Mesodermal cell (in vitro differentiated cells): ENCODE measurements around the gene CGB3.
"Not testable (repeated sequence)": the region's sequence is repeated elsewhere in the genome, so short reads cannot be mapped to it uniquely, and the experiment has no call there.

Experiments used
- H3K27ac ChIP-seq: 2 replicates; pipeline ENCODE4 v1.7.0; 2013; ENCODE audit warnings: mild to moderate bottlenecking, low read depth, low read length, moderate library complexity; ENCODE audit not compliant: severe bottlenecking
- H3K36me3 ChIP-seq: 2 replicates; pipeline ENCODE4 v1.7.1; 2013; ENCODE audit warnings: mild to moderate bottlenecking, low read length, moderate library complexity; ENCODE audit not compliant: control insufficient read depth, insufficient read depth
- H3K4me1 ChIP-seq: one replicate; pipeline ENCODE4 v1.7.1; 2013; ENCODE audit warnings: mild to moderate bottlenecking, low read length; ENCODE audit not compliant: insufficient read depth, control insufficient read depth, poor library complexity, severe bottlenecking
- H3K4me3 ChIP-seq: 2 replicates; pipeline ENCODE4 v1.7.0; 2013; ENCODE audit warnings: low read length, control low read depth, mild to moderate bottlenecking; ENCODE audit not compliant: insufficient read depth, poor library complexity, severe bottlenecking; ENCODE audit errors: extremely low read depth
- H3K9me3 ChIP-seq: 2 replicates; pipeline ENCODE4 v1.7.1; 2013; ENCODE audit warnings: mild to moderate bottlenecking, low read length, moderate library complexity; ENCODE audit not compliant: control insufficient read depth
- WGBS, 2 experiments: methylation state at CpG; one replicate each; pipeline ENCODE4 v1.1.5; 2013; ENCODE audit warnings: missing lambda C conversion rate in 2 of 2; ENCODE audit not compliant: insufficient coverage in 2 of 2; 5-methylcytosine and 5-hydroxymethylcytosine counted together

The CGB3 gene

DNA sequence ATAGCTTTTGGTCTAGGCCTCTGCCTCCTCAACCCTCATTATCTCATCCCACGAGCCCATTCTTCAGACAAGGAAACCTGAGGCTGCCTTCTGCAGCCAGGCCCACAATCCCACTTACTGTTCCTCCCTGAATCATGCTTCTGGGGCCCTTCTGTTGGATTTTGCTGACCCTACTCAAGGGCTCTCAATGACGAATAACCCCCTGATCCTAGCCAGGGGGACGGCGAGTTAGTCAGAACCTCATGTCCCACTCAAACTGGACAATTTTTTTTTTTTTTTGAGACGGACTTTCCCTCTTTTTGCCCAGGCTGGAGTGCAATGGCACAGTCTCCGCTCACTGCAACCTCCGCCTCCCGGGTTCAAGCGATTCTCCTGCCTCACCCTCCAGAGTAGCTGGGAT is 2.0 kb downstream of the CGB3 start:
- WGBS, 2 experiments: 86 to 90% methylated on average over 6 to 9 of the region's 9 CpGs

DNA sequence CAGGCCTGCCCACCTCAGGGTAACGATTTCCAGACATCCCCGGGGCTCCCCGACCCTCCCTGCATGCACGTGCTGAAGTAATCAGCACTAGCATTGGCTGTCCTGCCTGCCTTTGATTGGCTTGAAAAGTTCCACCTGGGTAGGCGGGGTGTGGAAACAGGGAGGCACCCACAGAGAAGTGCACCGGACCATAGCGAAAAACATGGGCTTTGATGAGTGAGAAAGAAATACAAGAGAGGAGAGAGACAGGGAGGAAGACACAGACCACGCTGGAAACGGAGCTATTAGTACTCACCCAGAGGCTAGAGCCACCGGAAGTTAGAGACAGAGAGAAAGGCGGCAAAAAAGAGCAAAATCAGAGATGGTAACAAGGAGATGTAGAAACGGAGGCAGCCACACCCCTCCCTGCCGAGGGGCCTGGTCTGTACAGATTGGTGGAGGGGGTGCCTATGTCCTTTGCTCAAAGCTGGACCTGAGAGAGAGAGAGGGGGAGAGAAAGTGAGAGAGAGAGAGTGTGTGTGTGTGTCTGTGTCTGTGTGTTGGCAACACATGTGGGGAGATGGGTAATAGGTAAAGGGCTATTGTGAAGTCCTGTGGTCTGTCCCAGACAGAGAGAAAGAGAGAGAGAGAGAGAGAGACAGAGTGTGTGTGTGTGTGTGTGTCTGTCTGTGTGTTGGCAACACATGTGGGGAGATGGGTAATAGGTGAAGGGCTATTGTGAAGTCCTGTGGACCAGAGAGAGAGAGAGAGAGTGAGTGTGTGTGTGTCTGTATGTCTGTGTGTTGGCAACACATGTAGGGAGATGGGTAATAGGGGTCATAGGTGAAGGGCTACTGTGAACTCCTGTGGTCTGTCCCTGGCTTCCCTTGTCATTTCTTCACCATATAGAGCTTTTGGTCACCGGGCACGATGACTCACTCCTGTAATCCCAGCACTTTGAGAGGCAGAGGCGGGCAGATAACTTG is 2.9 kb downstream of the CGB3 start:
- peaks cover 5% of the 10 kb centered on the region for H3K4me1 ChIP-seq
- no peak overlapping the region for H3K4me3 ChIP-seq
- no peak overlapping the region for H3K27ac ChIP-seq
- no peaks in the 10 kb centered on the region for H3K9me3 ChIP-seq
- WGBS, 2 experiments: 66 to 75% methylated on average over 13 to 15 of the region's 16 CpGs
- no peaks in the 10 kb centered on the region for H3K36me3 ChIP-seq

More for the DNA sequence above, 2.0 kb downstream of the CGB3 start:
- Histone ChIP-seq H3K36me3 (no peaks in the 10 kb centered on the region), H3K4me3 (no peak overlapping the region), H3K4me1 (peaks cover 5% of the 10 kb centered on the region), H3K27ac (no peak overlapping the region), H3K9me3 (no peaks in the 10 kb centered on the region)

DNA sequence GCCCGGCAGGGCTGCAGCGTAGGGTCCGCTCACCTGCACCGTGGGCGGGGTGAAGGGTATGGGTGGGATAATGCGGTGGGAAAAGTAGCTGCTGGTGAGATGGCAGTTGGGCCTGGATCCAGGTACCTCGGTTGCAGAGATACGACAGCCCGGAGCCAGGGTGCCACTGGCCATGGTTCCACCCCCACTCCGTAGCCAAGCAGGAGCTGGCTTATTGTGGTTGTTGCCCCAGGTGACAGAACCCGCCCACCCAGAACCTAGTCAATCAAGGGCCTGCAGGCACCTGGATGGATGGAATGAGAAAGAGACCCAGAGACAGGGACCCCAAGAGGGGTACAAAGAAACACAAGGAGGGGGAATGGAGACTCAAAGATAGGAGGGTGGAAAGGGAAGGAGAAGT is 3.8 kb downstream of the CGB3 start:
- peaks cover 5% of the 10 kb centered on the region for H3K4me1 ChIP-seq
- WGBS, 2 experiments: 88 to 93% methylated on average over 8 to 10 of the region's 11 CpGs
- H3K4me3 ChIP-seq: no peak overlapping the region
- no peaks in the 10 kb centered on the region for H3K9me3 ChIP-seq
- H3K36me3 ChIP-seq: peaks cover 6% of the 10 kb centered on the region
- no peak overlapping the region for H3K27ac ChIP-seq

DNA sequence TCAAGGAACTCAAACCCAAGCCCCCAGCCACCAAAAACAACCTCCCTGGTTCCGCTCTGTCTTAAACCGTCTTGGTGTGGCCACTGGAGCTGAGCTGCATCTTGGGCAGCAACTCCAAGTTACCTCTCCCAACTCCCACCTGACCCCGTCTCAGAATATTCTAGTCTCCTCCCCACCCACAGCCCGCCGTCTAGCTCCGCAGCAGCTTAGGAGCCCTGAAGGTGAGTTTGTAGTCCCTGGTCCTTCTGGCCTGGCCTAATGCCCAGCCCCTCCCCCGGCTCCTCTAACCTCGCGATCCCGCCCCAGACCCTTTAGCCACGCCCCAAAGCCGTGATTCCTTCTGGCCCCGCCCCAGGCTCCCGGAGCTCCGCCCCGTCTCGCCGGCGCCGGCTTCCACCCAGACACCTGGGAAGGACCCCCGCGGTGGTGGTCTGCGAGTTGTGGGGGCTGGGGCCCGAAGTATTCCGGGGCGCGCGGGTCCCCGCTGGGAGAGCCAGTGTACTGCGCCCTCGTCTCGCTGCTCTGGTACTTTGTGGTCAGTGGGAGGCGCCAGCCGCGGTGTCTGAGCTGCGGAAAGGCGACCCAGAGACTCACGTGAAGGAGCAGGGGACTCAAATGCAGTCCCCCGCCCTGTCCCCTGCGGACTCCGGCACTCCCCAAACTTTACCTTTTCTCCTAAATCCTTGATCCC is 4.7 kb downstream of the CGB3 start:
- no peak overlapping the region for H3K4me3 ChIP-seq
- H3K36me3 ChIP-seq: peaks cover 15% of the 10 kb centered on the region
- 77 to 78% methylated on average over 38 of the region's 41 CpGs for WGBS, 2 experiments
- no peak overlapping the region for H3K27ac ChIP-seq
- H3K9me3 ChIP-seq: no peaks in the 10 kb centered on the region
- H3K4me1 ChIP-seq: peaks cover 5% of the 10 kb centered on the region

DNA sequence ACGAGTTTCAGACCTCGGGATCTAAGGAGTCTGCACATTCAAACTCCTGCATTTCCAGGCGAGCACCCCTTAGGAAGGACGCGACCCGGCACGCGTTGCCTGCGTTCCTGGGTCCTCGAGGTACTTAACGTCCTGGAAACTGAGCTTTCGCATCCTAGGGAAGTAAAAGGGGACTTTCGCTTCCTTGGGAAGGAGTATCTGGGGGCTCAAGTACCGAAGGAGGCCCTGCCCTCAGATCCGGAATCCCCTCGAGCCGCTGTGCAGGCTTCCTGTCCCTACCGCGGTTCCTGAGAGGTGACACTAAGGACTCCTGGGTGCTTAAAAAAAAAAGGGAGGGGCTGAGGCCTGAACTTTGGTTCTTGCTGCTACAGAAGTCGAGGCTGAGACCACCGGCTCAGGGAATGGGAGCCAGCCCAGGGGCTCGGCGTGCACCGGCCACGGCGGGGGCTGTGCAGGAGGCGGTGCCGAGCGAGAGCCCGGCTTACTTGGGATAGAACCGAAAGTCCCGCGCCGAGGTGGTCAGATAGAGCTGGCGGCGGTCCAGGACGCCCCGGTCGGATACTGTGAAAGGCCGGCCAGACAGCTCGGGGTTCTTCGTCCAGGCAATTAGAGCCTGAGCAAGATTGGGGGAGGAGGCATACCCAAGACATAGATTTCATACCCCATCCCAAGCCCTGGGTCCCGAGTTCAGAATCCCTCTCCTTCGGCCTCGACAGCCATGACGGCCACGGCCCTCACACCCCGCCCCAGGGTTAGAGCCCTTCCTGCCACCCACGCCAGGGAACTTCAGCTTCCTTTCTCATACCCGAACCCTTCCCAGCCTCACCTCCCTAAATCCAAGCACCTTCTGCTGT is 5.5 kb downstream of the CGB3 start:
- Histone ChIP-seq H3K4me3 (peak overlapping the region; percentile 26), H3K36me3 (peaks cover 21% of the 10 kb centered on the region)
- 53 to 62% methylated on average over 29 to 32 of the region's 50 CpGs for WGBS, 2 experiments
- H3K4me1 ChIP-seq, H3K9me3 ChIP-seq, H3K27ac ChIP-seq: not testable (repeated sequence)

DNA sequence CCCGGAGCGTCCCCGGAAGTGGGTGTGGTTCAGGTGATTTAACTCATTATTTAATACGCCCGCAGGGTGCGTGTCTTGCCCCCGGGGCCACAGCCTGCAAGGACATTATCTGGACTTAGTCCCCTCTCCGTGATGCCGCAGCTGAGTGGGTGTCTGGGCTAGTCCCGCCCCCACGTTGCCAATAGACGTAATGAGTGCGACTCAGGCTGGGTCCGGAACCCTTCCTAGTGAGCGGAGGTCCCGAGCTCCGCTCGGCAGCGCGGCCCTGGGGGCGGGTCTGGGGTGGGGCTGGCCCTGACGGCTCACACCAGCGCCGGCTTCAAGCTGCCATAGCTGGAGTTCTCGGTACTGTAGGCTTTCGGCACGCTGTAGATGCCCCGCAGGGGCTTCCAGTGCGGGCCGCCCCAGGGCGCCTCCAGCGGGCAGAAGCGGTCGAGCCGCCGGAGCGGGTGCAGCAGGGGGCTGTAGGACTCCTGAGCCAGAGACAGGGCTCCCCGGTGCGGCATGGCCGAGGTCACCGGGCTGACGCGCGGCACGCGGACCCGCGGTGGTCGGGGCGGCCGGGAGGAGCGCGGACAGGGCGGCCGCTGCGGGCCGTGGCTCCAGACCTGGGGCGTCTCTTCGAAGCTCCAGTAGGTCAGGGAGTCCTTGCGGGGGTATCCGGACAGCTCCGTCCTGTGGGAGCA is 6.3 kb downstream of the CGB3 start:
- Histone ChIP-seq H3K4me3 (peak overlapping the region; percentile 26), H3K9me3 (no peaks in the 10 kb centered on the region), H3K4me1 (peaks cover 5% of the 10 kb centered on the region), H3K36me3 (peaks cover 25% of the 10 kb centered on the region), H3K27ac (no peak overlapping the region)
- 5 to 9% methylated on average over 49 to 59 of the region's 62 CpGs for WGBS, 2 experiments

DNA sequence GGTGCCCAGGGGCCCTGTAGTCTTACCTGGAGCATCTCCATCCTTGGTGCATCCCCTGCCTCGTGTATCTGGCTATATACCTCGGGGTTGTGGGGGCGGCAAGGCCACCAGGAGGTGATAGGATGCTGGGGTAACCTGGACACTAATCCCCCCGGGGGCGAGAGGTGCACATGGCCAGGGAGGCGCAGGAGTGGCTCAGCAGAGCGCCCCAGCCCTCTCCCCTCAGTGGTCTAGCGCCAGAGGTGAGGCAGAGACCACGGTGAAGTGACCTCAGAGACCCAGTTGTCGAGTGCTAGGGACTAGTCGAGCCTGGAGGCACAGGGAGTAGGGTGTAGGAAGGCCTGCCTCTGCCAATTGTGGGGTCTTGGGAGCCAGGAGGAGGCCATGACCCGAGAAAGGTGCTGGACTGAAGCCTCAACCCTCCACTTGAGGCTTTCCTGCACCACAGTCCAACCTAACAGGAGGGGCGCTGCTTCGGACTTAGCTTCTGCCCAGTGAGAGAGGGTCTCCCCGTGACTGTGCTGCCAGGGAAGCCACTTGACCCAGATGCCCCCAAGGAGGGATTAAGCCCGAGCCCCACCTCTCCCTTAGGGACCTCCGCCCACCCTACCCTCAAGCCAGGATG is 7.0 kb downstream of the CGB3 start, which contains the start of gene LHB:
Gene LHB, minus strand, starts transcription at position 51 of the 625 bp plus-strand sequence. Its CDS starts 10 bp downstream, at position 41.
- H3K4me1 ChIP-seq: peaks cover 5% of the 10 kb centered on the region
- no peak within 1 kb of the TSS for H3K27ac ChIP-seq
- no peaks in the 10 kb centered on the region for H3K9me3 ChIP-seq
- H3K4me3 ChIP-seq: peak within 1 kb of the TSS; percentile 26
- 73 to 78% methylated on average over 12 of the region's 17 CpGs for WGBS, 2 experiments
- peaks cover 32% of the 10 kb centered on the region for H3K36me3 ChIP-seq

DNA sequence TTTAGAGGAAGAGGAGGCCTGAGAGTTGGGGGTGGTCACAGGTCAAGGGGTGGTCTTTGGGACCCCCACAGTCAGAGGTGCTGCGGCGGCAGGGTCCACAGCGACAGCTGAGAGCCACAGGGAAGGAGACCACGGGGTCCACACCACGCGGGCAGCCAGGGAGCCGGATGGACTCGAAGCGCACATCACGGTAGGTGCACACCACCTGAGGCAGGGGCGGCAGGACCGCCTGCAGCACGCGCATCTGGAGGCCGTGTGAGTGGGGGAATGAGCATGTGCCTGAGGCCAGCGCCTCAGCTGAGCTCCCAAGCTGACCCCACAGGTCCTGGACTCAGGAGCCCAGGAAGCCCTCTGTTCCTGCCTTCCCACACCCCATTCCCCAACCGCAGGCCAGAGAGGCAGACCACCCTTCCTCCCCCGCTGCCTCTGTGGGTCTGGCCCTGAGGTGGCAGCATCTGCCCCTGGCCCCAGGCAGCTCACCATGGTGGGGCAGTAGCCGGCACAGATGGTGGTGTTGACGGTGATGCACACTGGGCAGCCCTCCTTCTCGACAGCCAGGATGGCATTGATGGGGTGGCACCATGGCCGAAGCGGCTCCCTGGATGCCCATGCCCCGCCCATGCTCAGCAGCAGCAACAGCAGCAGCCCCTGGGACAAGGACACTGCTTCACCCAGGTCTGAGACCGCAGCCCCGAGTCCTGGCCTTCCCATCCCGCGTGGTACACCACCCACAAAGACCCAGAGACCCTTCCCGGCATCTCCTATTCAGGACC is 7.9 kb downstream of the CGB3 start:
- WGBS, 2 experiments: 95 to 98% methylated on average over 16 to 17 of the region's 29 CpGs
- Histone ChIP-seq H3K4me3 (no peak overlapping the region), H3K9me3 (no peaks in the 10 kb centered on the region), H3K4me1 (peaks cover 3% of the 10 kb centered on the region), H3K27ac (no peak overlapping the region), H3K36me3 (peaks cover 37% of the 10 kb centered on the region)

DNA sequence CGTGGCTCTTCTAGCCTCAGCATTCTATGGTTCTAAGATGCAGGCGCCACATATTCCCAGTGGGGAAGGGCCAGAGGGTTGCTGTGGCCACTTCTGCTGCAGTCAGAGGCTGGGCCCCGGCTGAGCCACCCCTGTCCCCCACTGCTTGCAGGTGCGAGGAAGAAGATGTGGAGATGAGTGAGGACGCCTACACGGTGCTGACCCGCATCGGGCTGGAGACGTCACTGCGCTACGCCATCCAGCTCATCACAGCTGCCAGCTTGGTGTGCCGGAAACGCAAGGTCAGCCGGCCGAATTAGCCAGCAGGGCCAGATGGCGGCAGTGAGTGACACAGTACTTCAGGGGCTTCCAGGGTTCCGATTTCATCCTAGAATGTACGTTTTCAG is 9.3 kb downstream of the CGB3 start:
- 92 to 95% methylated on average over 17 to 18 of the region's 18 CpGs for WGBS, 2 experiments
- H3K9me3 ChIP-seq: no peaks in the 10 kb centered on the region
- peaks cover 51% of the 10 kb centered on the region for H3K36me3 ChIP-seq

More for the DNA sequence above, 9.3 kb downstream of the CGB3 start:
- Histone ChIP-seq H3K4me1 (no peaks in the 10 kb centered on the region), H3K27ac (no peak overlapping the region), H3K4me3 (no peak overlapping the region)
